ENCODE results near the gene MYEOV. TPM values are rescaled to one million over a fixed set of nuclear protein-coding genes. Genes with fewer than 3 reads are reported as not detected.
A peak's percentile ranks its signal among the peaks of the same experiment; 100 is the strongest.

The MYEOV gene
- total and polyA plus RNA-seq, 4 donors = 0.37 to 0.82 (median 0.64) TPM

GRCh38 chr11:69328231-69328630, 34.3 kb downstream of the MYEOV start:
- Histone ChIP-seq H3K4me3 (no peak overlapping the region), H3K4me1 (ENCODE audit: control insufficient read depth in 5 of 5, insufficient read depth in 5 of 5, low read length in 5 of 5) (no peaks in the 10 kb centered on the region), H3K9me3 (ENCODE audit: control insufficient read depth in 4 of 4, insufficient read depth in 3 of 4, low read length in 3 of 4) (no peaks in the 10 kb centered on the region), H3K27me3 (ENCODE audit: control insufficient read depth in 3 of 3, insufficient read depth in 3 of 3, low read length in 2 of 3) (no peaks in the 10 kb centered on the region), H3K9ac (ENCODE audit: insufficient read depth in 1 of 2, low read length in 2 of 2) (no peak overlapping the region), H3K27ac (ENCODE audit: low read depth in 1 of 2, low read length in 1 of 2) (no peak overlapping the region), H3K36me3 (ENCODE audit: control insufficient read depth in 4 of 4, insufficient read depth in 4 of 4, low read length in 4 of 4) (no peaks in the 10 kb centered on the region)
- no peak for TF ChIP-seq CTCF (IDR thresholded peaks at IDR 0.05; ENCODE audit: control extremely low read depth, extremely low read depth)
- no peak for ATAC-seq (ENCODE audit: insufficient read depth, low FRiP score)
- peak in 1 of 3 donors; percentile 6 for DNase-seq
- 89 to 95% methylated on average over 8 of the region's 8 CpGs for WGBS, 2 donors

GRCh38 chr11:69329581-69329980, 35.6 kb downstream of the MYEOV start:
- ATAC-seq (ENCODE audit: insufficient read depth, low FRiP score) (no peak), DNase-seq (no peak)
- no peaks in the 10 kb centered on the region for H3K9me3 ChIP-seq (ENCODE audit: control insufficient read depth in 4 of 4, insufficient read depth in 3 of 4, low read length in 3 of 4)
- 91 to 94% methylated on average over 3 of the region's 3 CpGs for WGBS, 2 donors
- H3K27ac ChIP-seq (ENCODE audit: low read depth in 1 of 2, low read length in 1 of 2) = no peak overlapping the region
- H3K4me1 ChIP-seq (ENCODE audit: control insufficient read depth in 5 of 5, insufficient read depth in 5 of 5, low read length in 5 of 5) = no peaks in the 10 kb centered on the region
- no peak for TF ChIP-seq CTCF (IDR thresholded peaks at IDR 0.05; ENCODE audit: control extremely low read depth, extremely low read depth)
- no peak overlapping the region for H3K4me3 ChIP-seq
- H3K36me3 ChIP-seq (ENCODE audit: control insufficient read depth in 4 of 4, insufficient read depth in 4 of 4, low read length in 4 of 4) = no peaks in the 10 kb centered on the region
- H3K9ac ChIP-seq (ENCODE audit: insufficient read depth in 1 of 2, low read length in 2 of 2) = no peak overlapping the region
- H3K27me3 ChIP-seq (ENCODE audit: control insufficient read depth in 3 of 3, insufficient read depth in 3 of 3, low read length in 2 of 3) = no peaks in the 10 kb centered on the region

- TF ChIP-seq CTCF (IDR thresholded peaks at IDR 0.05; ENCODE audit: control extremely low read depth, extremely low read depth) = no peak
- 73 to 77% methylated on average over 4 of the region's 4 CpGs for WGBS, 2 donors
- no peaks in the 10 kb centered on the region for H3K36me3 ChIP-seq (ENCODE audit: control insufficient read depth in 4 of 4, insufficient read depth in 4 of 4, low read length in 4 of 4)
- H3K9ac ChIP-seq (ENCODE audit: insufficient read depth in 1 of 2, low read length in 2 of 2) = no peak overlapping the region
- no peaks in the 10 kb centered on the region for H3K27me3 ChIP-seq (ENCODE audit: control insufficient read depth in 3 of 3, insufficient read depth in 3 of 3, low read length in 2 of 3)
- no peaks in the 10 kb centered on the region for H3K9me3 ChIP-seq (ENCODE audit: control insufficient read depth in 4 of 4, insufficient read depth in 3 of 4, low read length in 3 of 4)
- no peaks in the 10 kb centered on the region for H3K4me1 ChIP-seq (ENCODE audit: control insufficient read depth in 5 of 5, insufficient read depth in 5 of 5, low read length in 5 of 5)
- ATAC-seq (ENCODE audit: insufficient read depth, low FRiP score) (no peak), DNase-seq (no peak)
- no peak overlapping the region for H3K27ac ChIP-seq (ENCODE audit: low read depth in 1 of 2, low read length in 1 of 2)
- no peak overlapping the region for H3K4me3 ChIP-seq
Measured at GRCh38 chr11:69330330-69330729, 36.4 kb downstream of the MYEOV start.

GRCh38 chr11:69333149-69333710, 39.3 kb downstream of the MYEOV start:
- no peak overlapping the region for H3K4me3 ChIP-seq
- no peak for ATAC-seq (ENCODE audit: insufficient read depth, low FRiP score)
- WGBS, 2 donors = 83 to 94% methylated on average over 2 of the region's 2 CpGs
- no peak for TF ChIP-seq CTCF (IDR thresholded peaks at IDR 0.05; ENCODE audit: control extremely low read depth, extremely low read depth)
- DNase-seq = no peak
- H3K27me3 ChIP-seq (ENCODE audit: control insufficient read depth in 3 of 3, insufficient read depth in 3 of 3, low read length in 2 of 3) = no peaks in the 10 kb centered on the region
- H3K27ac ChIP-seq (ENCODE audit: low read depth in 1 of 2, low read length in 1 of 2) = no peak overlapping the region
- H3K4me1 ChIP-seq (ENCODE audit: control insufficient read depth in 5 of 5, insufficient read depth in 5 of 5, low read length in 5 of 5) = no peaks in the 10 kb centered on the region
- no peak overlapping the region for H3K9ac ChIP-seq (ENCODE audit: insufficient read depth in 1 of 2, low read length in 2 of 2)
- no peaks in the 10 kb centered on the region for H3K9me3 ChIP-seq (ENCODE audit: control insufficient read depth in 4 of 4, insufficient read depth in 3 of 4, low read length in 3 of 4)
- no peaks in the 10 kb centered on the region for H3K36me3 ChIP-seq (ENCODE audit: control insufficient read depth in 4 of 4, insufficient read depth in 4 of 4, low read length in 4 of 4)

Data from lung (tissue), 12 donors.